ENCODE measurements around the gene FBXL5. TPM values are rescaled to one million over a fixed set of nuclear protein-coding genes. Genes with fewer than 3 reads are reported as not detected.

Gene FBXL5
- total and polyA plus RNA-seq, 2 of the 13 experiments (the other 11 are each of a cell fraction or from before 2014, with no cell fraction given), result 17.4 to 45.3 TPM

DNA sequence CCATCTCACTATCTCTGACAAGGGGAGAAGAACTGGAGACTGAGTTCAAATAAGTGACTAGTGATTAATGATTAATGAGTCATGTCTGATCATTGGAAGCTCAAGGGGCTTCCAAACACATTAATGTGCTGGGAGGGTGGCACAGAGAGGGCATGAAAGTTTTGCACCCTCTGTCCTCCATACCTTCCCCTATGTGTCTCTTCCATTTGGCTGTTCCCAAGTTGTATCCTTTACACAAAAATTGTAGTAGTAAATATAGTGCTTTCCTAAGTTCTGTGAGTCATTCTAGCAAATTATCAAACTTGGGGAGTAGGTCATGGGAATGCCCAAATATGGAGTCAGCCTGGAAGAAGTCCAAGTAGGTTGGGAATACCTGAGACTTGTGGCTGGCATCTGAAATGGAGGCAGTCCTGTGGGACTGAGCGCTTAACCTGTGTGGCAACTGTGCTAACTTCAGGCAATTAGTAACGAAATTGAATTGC is 22.4 kb upstream of the FBXL5 start (continued):
- TF ChIP-seq, protein P1, sequence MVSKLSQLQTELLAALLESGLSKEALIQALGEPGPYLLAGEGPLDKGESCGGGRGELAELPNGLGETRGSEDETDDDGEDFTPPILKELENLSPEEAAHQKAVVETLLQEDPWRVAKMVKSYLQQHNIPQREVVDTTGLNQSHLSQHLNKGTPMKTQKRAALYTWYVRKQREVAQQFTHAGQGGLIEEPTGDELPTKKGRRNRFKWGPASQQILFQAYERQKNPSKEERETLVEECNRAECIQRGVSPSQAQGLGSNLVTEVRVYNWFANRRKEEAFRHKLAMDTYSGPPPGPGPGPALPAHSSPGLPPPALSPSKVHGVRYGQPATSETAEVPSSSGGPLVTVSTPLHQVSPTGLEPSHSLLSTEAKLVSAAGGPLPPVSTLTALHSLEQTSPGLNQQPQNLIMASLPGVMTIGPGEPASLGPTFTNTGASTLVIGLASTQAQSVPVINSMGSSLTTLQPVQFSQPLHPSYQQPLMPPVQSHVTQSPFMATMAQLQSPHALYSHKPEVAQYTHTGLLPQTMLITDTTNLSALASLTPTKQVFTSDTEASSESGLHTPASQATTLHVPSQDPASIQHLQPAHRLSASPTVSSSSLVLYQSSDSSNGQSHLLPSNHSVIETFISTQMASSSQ (IDR thresholded peaks at IDR 0.05; ENCODE audit: low read depth), result peak; percentile 56; the same call in 1 of the 2 replicates
- TF ChIP-seq, protein P1 (CRISPR knock-in tag; IDR thresholded peaks at IDR 0.05; ENCODE audit: borderline replicate concordance), result peak; percentile 53; the same call in 1 of the 2 replicates
- TF ChIP-seq, protein P2, sequence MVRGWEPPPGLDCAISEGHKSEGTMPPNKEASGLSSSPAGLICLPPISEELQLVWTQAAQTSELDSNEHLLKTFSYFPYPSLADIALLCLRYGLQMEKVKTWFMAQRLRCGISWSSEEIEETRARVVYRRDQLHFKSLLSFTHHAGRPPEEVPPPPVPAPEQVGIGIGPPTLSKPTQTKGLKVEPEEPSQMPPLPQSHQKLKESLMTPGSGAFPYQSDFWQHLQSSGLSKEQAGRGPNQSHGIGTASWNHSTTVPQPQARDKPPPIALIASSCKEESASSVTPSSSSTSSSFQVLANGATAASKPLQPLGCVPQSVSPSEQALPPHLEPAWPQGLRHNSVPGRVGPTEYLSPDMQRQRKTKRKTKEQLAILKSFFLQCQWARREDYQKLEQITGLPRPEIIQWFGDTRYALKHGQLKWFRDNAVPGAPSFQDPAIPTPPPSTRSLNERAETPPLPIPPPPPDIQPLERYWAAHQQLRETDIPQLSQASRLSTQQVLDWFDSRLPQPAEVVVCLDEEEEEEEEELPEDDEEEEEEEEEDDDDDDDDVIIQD (CRISPR knock-in tag; IDR thresholded peaks at IDR 0.05; ENCODE audit: low read depth), result peak; percentile 64; the same call in 1 of the 2 replicates
- TF ChIP-seq TGIF2 (CRISPR knock-in tag; IDR thresholded peaks at IDR 0.05) (no peak), ZMYM4 (CRISPR knock-in tag; IDR thresholded peaks at IDR 0.05) (peak; percentile 26; the same call in 1 of the 2 replicates), ZKSCAN5 (CRISPR knock-in tag; IDR thresholded peaks at IDR 0.05) (no peak), KDM3A (CRISPR knock-in tag; IDR thresholded peaks at IDR 0.05; ENCODE audit: low read depth) (no peak), FOSL2 (CRISPR knock-in tag; IDR thresholded peaks at IDR 0.05) (peak; percentile 77), NFKB2 (CRISPR knock-in tag; IDR thresholded peaks at IDR 0.05; ENCODE audit: borderline replicate concordance) (no peak), RARA (CRISPR knock-in tag; IDR thresholded peaks at IDR 0.05) (0 out of 2 replicates have a peak, but pooled peaks have one; percentile 4), LCORL (IDR thresholded peaks at IDR 0.05) (no peak), LCORL (CRISPR knock-in tag; IDR thresholded peaks at IDR 0.05) (0 out of 2 replicates have a peak, but pooled peaks have one; percentile 22)
- TF ChIP-seq, protein P3, sequence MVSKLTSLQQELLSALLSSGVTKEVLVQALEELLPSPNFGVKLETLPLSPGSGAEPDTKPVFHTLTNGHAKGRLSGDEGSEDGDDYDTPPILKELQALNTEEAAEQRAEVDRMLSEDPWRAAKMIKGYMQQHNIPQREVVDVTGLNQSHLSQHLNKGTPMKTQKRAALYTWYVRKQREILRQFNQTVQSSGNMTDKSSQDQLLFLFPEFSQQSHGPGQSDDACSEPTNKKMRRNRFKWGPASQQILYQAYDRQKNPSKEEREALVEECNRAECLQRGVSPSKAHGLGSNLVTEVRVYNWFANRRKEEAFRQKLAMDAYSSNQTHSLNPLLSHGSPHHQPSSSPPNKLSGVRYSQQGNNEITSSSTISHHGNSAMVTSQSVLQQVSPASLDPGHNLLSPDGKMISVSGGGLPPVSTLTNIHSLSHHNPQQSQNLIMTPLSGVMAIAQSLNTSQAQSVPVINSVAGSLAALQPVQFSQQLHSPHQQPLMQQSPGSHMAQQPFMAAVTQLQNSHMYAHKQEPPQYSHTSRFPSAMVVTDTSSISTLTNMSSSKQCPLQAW (CRISPR knock-in tag; IDR thresholded peaks at IDR 0.05), result peak; percentile 57; the same call in 1 of the 2 replicates
- TF ChIP-seq, protein P4, sequence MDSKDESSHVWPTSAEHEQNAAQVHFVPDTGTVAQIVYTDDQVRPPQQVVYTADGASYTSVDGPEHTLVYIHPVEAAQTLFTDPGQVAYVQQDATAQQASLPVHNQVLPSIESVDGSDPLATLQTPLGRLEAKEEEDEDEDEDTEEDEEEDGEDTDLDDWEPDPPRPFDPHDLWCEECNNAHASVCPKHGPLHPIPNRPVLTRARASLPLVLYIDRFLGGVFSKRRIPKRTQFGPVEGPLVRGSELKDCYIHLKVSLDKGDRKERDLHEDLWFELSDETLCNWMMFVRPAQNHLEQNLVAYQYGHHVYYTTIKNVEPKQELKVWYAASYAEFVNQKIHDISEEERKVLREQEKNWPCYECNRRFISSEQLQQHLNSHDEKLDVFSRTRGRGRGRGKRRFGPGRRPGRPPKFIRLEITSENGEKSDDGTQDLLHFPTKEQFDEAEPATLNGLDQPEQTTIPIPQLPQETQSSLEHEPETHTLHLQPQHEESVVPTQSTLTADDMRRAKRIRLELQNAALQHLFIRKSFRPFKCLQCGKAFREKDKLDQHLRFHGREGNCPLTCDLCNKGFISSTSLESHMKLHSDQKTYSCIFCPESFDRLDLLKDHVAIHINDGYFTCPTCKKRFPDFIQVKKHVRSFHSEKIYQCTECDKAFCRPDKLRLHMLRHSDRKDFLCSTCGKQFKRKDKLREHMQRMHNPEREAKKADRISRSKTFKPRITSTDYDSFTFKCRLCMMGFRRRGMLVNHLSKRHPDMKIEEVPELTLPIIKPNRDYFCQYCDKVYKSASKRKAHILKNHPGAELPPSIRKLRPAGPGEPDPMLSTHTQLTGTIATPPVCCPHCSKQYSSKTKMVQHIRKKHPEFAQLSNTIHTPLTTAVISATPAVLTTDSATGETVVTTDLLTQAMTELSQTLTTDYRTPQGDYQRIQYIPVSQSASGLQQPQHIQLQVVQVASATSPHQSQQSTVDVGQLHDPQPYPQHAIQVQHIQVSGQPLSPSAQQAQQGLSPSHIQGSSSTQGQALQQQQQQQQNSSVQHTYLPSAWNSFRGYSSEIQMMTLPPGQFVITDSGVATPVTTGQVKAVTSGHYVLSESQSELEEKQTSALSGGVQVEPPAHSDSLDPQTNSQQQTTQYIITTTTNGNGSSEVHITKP (CRISPR knock-in tag; IDR thresholded peaks at IDR 0.05; ENCODE audit: low read depth), result peak; percentile 97
- TF ChIP-seq, protein P5, sequence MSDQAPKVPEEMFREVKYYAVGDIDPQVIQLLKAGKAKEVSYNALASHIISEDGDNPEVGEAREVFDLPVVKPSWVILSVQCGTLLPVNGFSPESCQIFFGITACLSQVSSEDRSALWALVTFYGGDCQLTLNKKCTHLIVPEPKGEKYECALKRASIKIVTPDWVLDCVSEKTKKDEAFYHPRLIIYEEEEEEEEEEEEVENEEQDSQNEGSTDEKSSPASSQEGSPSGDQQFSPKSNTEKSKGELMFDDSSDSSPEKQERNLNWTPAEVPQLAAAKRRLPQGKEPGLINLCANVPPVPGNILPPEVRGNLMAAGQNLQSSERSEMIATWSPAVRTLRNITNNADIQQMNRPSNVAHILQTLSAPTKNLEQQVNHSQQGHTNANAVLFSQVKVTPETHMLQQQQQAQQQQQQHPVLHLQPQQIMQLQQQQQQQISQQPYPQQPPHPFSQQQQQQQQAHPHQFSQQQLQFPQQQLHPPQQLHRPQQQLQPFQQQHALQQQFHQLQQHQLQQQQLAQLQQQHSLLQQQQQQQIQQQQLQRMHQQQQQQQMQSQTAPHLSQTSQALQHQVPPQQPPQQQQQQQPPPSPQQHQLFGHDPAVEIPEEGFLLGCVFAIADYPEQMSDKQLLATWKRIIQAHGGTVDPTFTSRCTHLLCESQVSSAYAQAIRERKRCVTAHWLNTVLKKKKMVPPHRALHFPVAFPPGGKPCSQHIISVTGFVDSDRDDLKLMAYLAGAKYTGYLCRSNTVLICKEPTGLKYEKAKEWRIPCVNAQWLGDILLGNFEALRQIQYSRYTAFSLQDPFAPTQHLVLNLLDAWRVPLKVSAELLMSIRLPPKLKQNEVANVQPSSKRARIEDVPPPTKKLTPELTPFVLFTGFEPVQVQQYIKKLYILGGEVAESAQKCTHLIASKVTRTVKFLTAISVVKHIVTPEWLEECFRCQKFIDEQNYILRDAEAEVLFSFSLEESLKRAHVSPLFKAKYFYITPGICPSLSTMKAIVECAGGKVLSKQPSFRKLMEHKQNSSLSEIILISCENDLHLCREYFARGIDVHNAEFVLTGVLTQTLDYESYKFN (CRISPR knock-in tag; conservative IDR thresholded peaks at IDR 0.05), result 0 out of 2 replicates have a peak, but pooled peaks have one; percentile 21
